Activated CD4-positive, alpha-beta T cell treated with anti-CD3 and anti-CD28 coated beads, Interleukin-2, amount 10 ng/mL, durations not matched to agents 24 days and 14 days (primary cell): ENCODE results near the gene NDUFB5. TPM values are rescaled to one million over a fixed set of nuclear protein-coding genes. Genes with fewer than 3 reads are reported as not detected.

Experiments
- DNase-seq: peaks from one replicate; pipeline ENCODE4 v3.0.0; 2022
- H3K27ac Mint-ChIP-seq: one replicate; pipeline ENCODE4 v1.8.0; 2022; ENCODE audit warnings: mild to moderate bottlenecking, mixed read lengths
- H3K27me3 Mint-ChIP-seq: one replicate; pipeline ENCODE4 v1.8.0; 2022; ENCODE audit warnings: mixed read lengths
- H3K36me3 Mint-ChIP-seq: one replicate; pipeline ENCODE4 v1.8.0; 2022; ENCODE audit warnings: low read depth, mild to moderate bottlenecking, mixed read lengths
- H3K4me1 Mint-ChIP-seq: one replicate; pipeline ENCODE4 v1.8.0; 2021; ENCODE audit warnings: mixed read lengths
- H3K4me3 Mint-ChIP-seq: one replicate; pipeline ENCODE4 v1.8.0; 2022; ENCODE audit warnings: mild to moderate bottlenecking, moderate library complexity, mixed read lengths
- H3K9me3 Mint-ChIP-seq: one replicate; pipeline ENCODE4 v1.8.0; 2021; ENCODE audit warnings: mixed read lengths
- intact Hi-C: fragments of 100-400 bp; cut with micrococcal nuclease; formaldehyde crosslinking; loops from one replicate; pipeline ENCODE4 v1.15.1; 2023
- total RNA-seq: library from RNA; stranded (reverse); gene quantifications from 2 replicates; pipeline ENCODE4 v1.2.3, GENCODE V29; 2022

NDUFB5 gene
- total RNA-seq = 91.8 and 98.6 TPM in 2 replicates

GRCh38 chr3:179604321-179605078 lies at the start of gene NDUFB5, which contains the start of gene MRPL47:
NDUFB5 (plus strand) TSS chr3:179604794; CDS start chr3:179604816, 22 bp downstream.
MRPL47 (minus strand) TSS chr3:179604638; CDS start chr3:179604624, 14 bp downstream.
- no peaks in the 10 kb centered on the region for H3K27me3 Mint-ChIP-seq
- peak within 1 kb of the TSS; percentile 100 for H3K27ac Mint-ChIP-seq
- peaks cover 34% of the 10 kb centered on the region for H3K4me1 Mint-ChIP-seq
- peaks cover 36% of the 10 kb centered on the region for H3K36me3 Mint-ChIP-seq
- intact Hi-C loops = loop anchor here (1.0 to 5.0 kb wide), 6 partner anchors 41 to 998 kb away; partner anchors contain the start of genes GNB4, MFN1, TTC14 and ZMAT3
- H3K9me3 Mint-ChIP-seq = no peaks in the 10 kb centered on the region
- H3K4me3 Mint-ChIP-seq = peak within 1 kb of the TSS; percentile 99
- peak; percentile 98 for DNase-seq

- Mint-ChIP-seq H3K27ac (no peak overlapping the region), H3K4me1 (peaks cover 12% of the 10 kb centered on the region), H3K27me3 (peaks cover 26% of the 10 kb centered on the region), H3K36me3 (peaks cover 4% of the 10 kb centered on the region), H3K4me3 (no peak overlapping the region), H3K9me3 (no peaks in the 10 kb centered on the region)
- intact Hi-C loops = loop anchor here (1.0 to 2.0 kb wide), 3 partner anchors 113 to 1122 kb away; partner anchors contain the start of gene ZNF639
- peak; percentile 86 for DNase-seq
Observed at GRCh38 chr3:179558742-179559364, 45.7 kb upstream of the NDUFB5 start.

- DNase-seq = peak; percentile 27
- peaks cover 6% of the 10 kb centered on the region for H3K36me3 Mint-ChIP-seq
- peaks cover 22% of the 10 kb centered on the region for H3K4me1 Mint-ChIP-seq
- no peak overlapping the region for H3K4me3 Mint-ChIP-seq
- intact Hi-C loops = no loop called here
- H3K27me3 Mint-ChIP-seq = peaks cover 22% of the 10 kb centered on the region
- no peaks in the 10 kb centered on the region for H3K9me3 Mint-ChIP-seq
- no peak overlapping the region for H3K27ac Mint-ChIP-seq
Observed at GRCh38 chr3:179560791-179561190, 43.8 kb upstream of the NDUFB5 start.

GRCh38 chr3:179562591-179563270 lies 41.9 kb upstream of the NDUFB5 start, which contains the start of gene ACTL6A:
ACTL6A (plus strand) TSS chr3:179562926; CDS start chr3:179563093, 167 bp downstream.
- H3K36me3 Mint-ChIP-seq = peaks cover 7% of the 10 kb centered on the region
- DNase-seq = peak; percentile 99
- no peaks in the 10 kb centered on the region for H3K9me3 Mint-ChIP-seq

GRCh38 chr3:179563271-179563783 lies 41.3 kb upstream of the NDUFB5 start:
- peak overlapping the region; percentile 98 for H3K4me3 Mint-ChIP-seq
- peak overlapping the region; percentile 95 for H3K27ac Mint-ChIP-seq
- H3K9me3 Mint-ChIP-seq = no peaks in the 10 kb centered on the region
- H3K27me3 Mint-ChIP-seq = peaks cover 17% of the 10 kb centered on the region
- peaks cover 7% of the 10 kb centered on the region for H3K36me3 Mint-ChIP-seq
- DNase-seq = peak; percentile 91
- peaks cover 27% of the 10 kb centered on the region for H3K4me1 Mint-ChIP-seq
- intact Hi-C loops = loop anchor here (1.0 to 2.0 kb wide), 6 partner anchors 41 to 548 kb away; partner anchors contain the start of genes GNB4, MRPL47, NDUFB5 and USP13

More at GRCh38 chr3:179562591-179563270, 41.9 kb upstream of the NDUFB5 start, which contains the start of gene ACTL6A:
- Mint-ChIP-seq H3K27ac (peak within 1 kb of the TSS; percentile 97), H3K4me3 (peak within 1 kb of the TSS; percentile 98), H3K4me1 (peaks cover 27% of the 10 kb centered on the region), H3K27me3 (peaks cover 19% of the 10 kb centered on the region)
- intact Hi-C loops = loop anchor here (1.0 to 2.0 kb wide), 9 partner anchors 42 to 547 kb away; partner anchors contain the start of genes GNB4, MFN1, MRPL47 and NDUFB5

- peaks cover 9% of the 10 kb centered on the region for H3K27me3 Mint-ChIP-seq
- intact Hi-C loops = no loop called here
- H3K4me3 Mint-ChIP-seq = peak overlapping the region; percentile 31
- peak; percentile 75 for DNase-seq
- H3K27ac Mint-ChIP-seq = peak overlapping the region; percentile 77
- no peaks in the 10 kb centered on the region for H3K9me3 Mint-ChIP-seq
- peaks cover 30% of the 10 kb centered on the region for H3K4me1 Mint-ChIP-seq
- peaks cover 14% of the 10 kb centered on the region for H3K36me3 Mint-ChIP-seq
Observed at GRCh38 chr3:179565496-179565895, 39.1 kb upstream of the NDUFB5 start.

GRCh38 chr3:179580992-179581391 lies 23.6 kb upstream of the NDUFB5 start:
- H3K36me3 Mint-ChIP-seq = peaks cover 55% of the 10 kb centered on the region
- H3K9me3 Mint-ChIP-seq = no peaks in the 10 kb centered on the region
- H3K27ac Mint-ChIP-seq = no peak overlapping the region
- H3K4me3 Mint-ChIP-seq = no peak overlapping the region
- H3K27me3 Mint-ChIP-seq = no peaks in the 10 kb centered on the region
- no peaks in the 10 kb centered on the region for H3K4me1 Mint-ChIP-seq
- DNase-seq = no peak
- intact Hi-C loops = no loop called here

- no peak overlapping the region for H3K27ac Mint-ChIP-seq
- no peaks in the 10 kb centered on the region for H3K27me3 Mint-ChIP-seq
- H3K9me3 Mint-ChIP-seq = no peaks in the 10 kb centered on the region
- DNase-seq = no peak
- H3K36me3 Mint-ChIP-seq = peaks cover 59% of the 10 kb centered on the region
- H3K4me3 Mint-ChIP-seq = no peak overlapping the region
- H3K4me1 Mint-ChIP-seq = peaks cover 3% of the 10 kb centered on the region
- intact Hi-C loops = no loop called here
Observed at GRCh38 chr3:179589143-179589542, 15.5 kb upstream of the NDUFB5 start.

- Mint-ChIP-seq H3K9me3 (no peaks in the 10 kb centered on the region), H3K4me3 (no peak overlapping the region), H3K36me3 (peaks cover 59% of the 10 kb centered on the region), H3K27ac (no peak overlapping the region), H3K4me1 (peaks cover 3% of the 10 kb centered on the region), H3K27me3 (no peaks in the 10 kb centered on the region)
- intact Hi-C loops = no loop called here
- no peak for DNase-seq
Observed at GRCh38 chr3:179590669-179591068, 13.9 kb upstream of the NDUFB5 start.

- peaks cover 3% of the 10 kb centered on the region for H3K4me1 Mint-ChIP-seq
- DNase-seq = no peak
- no peak overlapping the region for H3K27ac Mint-ChIP-seq
- intact Hi-C loops = no loop called here
- H3K4me3 Mint-ChIP-seq = no peak overlapping the region
- H3K9me3 Mint-ChIP-seq = no peaks in the 10 kb centered on the region
- H3K36me3 Mint-ChIP-seq = peaks cover 55% of the 10 kb centered on the region
- H3K27me3 Mint-ChIP-seq = no peaks in the 10 kb centered on the region
Observed at GRCh38 chr3:179591313-179591712, 13.3 kb upstream of the NDUFB5 start.

GRCh38 chr3:179599531-179599930 lies 5.1 kb upstream of the NDUFB5 start:
- intact Hi-C loops = no loop called here
- no peak for DNase-seq
- no peak overlapping the region for H3K4me3 Mint-ChIP-seq
- peaks cover 3% of the 10 kb centered on the region for H3K4me1 Mint-ChIP-seq
- no peaks in the 10 kb centered on the region for H3K9me3 Mint-ChIP-seq
- H3K36me3 Mint-ChIP-seq = peaks cover 51% of the 10 kb centered on the region
- no peaks in the 10 kb centered on the region for H3K27me3 Mint-ChIP-seq
- H3K27ac Mint-ChIP-seq = no peak overlapping the region

GRCh38 chr3:179603321-179603720 lies 1.3 kb upstream of the NDUFB5 start:
- H3K4me3 Mint-ChIP-seq = peak overlapping the region; percentile 99
- H3K4me1 Mint-ChIP-seq = peaks cover 25% of the 10 kb centered on the region
- no peaks in the 10 kb centered on the region for H3K27me3 Mint-ChIP-seq
- H3K27ac Mint-ChIP-seq = peak overlapping the region; percentile 100
- peaks cover 39% of the 10 kb centered on the region for H3K36me3 Mint-ChIP-seq
- intact Hi-C loops = loop anchor here (5.0 kb wide), 1 partner anchor 151 kb away; the partner anchor contains the start of gene GNB4
- DNase-seq = no peak
- no peaks in the 10 kb centered on the region for H3K9me3 Mint-ChIP-seq

GRCh38 chr3:179603831-179604230 lies 763 bp upstream of the NDUFB5 start:
- H3K9me3 Mint-ChIP-seq = no peaks in the 10 kb centered on the region
- peak overlapping the region; percentile 100 for H3K27ac Mint-ChIP-seq
- H3K4me3 Mint-ChIP-seq = peak overlapping the region; percentile 99
- intact Hi-C loops = loop anchor here (1.0 to 5.0 kb wide), 5 partner anchors 41 to 998 kb away; partner anchors contain the start of genes GNB4, MFN1, TTC14 and ZNF639
- H3K36me3 Mint-ChIP-seq = peaks cover 38% of the 10 kb centered on the region
- H3K27me3 Mint-ChIP-seq = no peaks in the 10 kb centered on the region
- DNase-seq = no peak
- peaks cover 28% of the 10 kb centered on the region for H3K4me1 Mint-ChIP-seq
